Measurements from ENCODE around the gene PCSK1N. TPM values are rescaled to one million over a fixed set of nuclear protein-coding genes. Genes with fewer than 3 reads are reported as not detected.
"Not testable (repeated sequence)": the region's sequence is repeated elsewhere in the genome, so short reads cannot be mapped to it uniquely, and the experiment has no call there.

Gene PCSK1N
- total RNA-seq, 1 donor from 2014 or later: 74.2 TPM

DNA sequence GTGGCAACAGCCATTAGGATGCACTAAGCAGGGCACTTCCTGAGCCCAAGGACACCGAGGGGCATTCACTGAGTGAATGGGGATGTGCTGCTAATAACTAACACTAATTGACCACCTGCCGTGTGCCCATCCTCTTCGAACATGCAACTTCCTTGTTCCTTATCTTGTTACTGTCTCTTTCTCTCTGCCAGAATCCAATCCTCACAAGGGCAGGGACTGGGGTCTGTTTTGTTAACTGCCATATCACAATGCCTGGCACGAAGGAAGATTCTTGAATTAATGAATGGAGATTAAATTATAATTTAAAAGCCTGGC, 7.8 kb downstream of the PCSK1N start:
- Mint-ChIP-seq H3K36me3 (ENCODE audit: low read depth) (peaks cover 20% of the 10 kb centered on the region), H3K4me3 (ENCODE audit: unreplicated experiment) (no peak overlapping the region), H3K4me1 (ENCODE audit: low read depth) (no peaks in the 10 kb centered on the region), H3K27me3 (ENCODE audit: low read depth) (no peaks in the 10 kb centered on the region), H3K27ac (ENCODE audit: unreplicated experiment) (no peak overlapping the region), H3K9me3 (ENCODE audit: low read depth) (peaks cover 12% of the 10 kb centered on the region)
- no peak for DNase-seq (ENCODE audit: low spot score)
- TF ChIP-seq CTCF (IDR thresholded peaks at IDR 0.05): no peak

GRCh38 chrX:48826876-48827653, 8.3 kb downstream of the PCSK1N start:
- H3K27ac Mint-ChIP-seq (ENCODE audit: unreplicated experiment): no peak overlapping the region
- peaks cover 20% of the 10 kb centered on the region for H3K36me3 Mint-ChIP-seq (ENCODE audit: low read depth)
- DNase-seq (ENCODE audit: low spot score): no peak
- no peak overlapping the region for H3K4me3 Mint-ChIP-seq (ENCODE audit: unreplicated experiment)
- peaks cover 11% of the 10 kb centered on the region for H3K9me3 Mint-ChIP-seq (ENCODE audit: low read depth)
- no peak for TF ChIP-seq CTCF (IDR thresholded peaks at IDR 0.05)
- H3K27me3 Mint-ChIP-seq (ENCODE audit: low read depth): no peaks in the 10 kb centered on the region
- no peaks in the 10 kb centered on the region for H3K4me1 Mint-ChIP-seq (ENCODE audit: low read depth)

DNA sequence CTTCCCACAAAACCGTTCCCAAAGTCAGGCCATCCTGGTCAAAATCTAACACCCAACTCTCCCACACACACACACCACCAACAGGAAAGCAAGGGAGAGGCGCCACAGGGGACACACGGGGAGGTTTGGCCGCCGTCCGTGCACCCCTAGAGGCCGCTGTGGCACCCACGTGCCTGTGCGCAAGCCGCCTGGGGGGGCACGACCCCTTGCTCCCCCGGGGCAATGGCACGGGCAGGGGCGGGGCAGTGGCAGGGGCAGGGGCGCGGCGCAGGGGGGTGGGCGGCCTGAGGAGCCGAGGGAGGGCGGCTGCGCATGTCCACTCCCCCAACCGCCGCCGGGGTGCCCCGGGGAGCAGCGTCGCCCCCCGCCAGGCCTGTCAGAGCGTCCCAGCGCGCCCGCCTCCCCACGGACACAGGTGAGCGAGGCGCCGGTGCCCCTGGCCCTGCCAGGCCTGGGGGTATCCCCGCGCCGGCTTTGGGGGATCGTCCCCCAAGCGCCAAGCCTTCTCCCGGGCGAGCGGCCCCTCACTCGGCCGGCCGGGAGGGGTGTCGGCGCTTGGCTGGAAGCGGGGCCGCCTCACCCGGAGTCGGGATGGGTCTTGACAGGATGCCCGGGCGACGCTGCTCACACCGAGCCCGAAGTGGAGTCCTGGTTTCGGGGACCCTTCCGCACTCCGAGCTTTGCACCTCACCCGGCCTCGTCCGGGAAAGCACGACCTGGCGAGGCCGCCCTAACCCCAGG, 9.1 kb downstream of the PCSK1N start, which contains the start of gene ERAS:
TSS of gene ERAS (plus strand) at position 379 of the 741 bp plus-strand sequence. CDS start 2,611 bp downstream, outside the sequence.
- DNase-seq (ENCODE audit: low spot score): no peak
- Mint-ChIP-seq H3K4me3 (ENCODE audit: unreplicated experiment) (no peak within 1 kb of the TSS), H3K27ac (ENCODE audit: unreplicated experiment) (no peak within 1 kb of the TSS)

DNA sequence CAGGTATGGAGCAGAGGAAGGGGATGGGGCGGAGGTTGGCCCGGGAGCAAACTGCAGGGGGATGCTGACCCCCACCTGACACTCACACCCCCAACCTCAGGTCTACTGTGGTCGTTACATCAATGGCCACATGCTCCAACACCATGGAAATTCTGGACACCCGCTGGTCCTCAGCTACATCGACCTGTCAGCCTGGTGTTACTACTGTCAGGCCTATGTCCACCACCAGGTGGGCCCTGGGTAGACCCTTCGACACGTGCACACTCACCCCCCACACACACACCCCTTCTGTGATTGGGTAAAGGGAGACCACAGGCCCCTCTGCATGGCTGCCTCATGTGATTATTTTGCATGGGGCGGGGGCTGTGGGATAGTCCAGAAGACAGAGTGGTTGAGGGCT, 11.3 kb downstream of the PCSK1N start:
- TF ChIP-seq CTCF (IDR thresholded peaks at IDR 0.05): no peak
- H3K27me3 Mint-ChIP-seq (ENCODE audit: low read depth): no peaks in the 10 kb centered on the region
- H3K27ac Mint-ChIP-seq (ENCODE audit: unreplicated experiment): no peak overlapping the region
- peaks cover 11% of the 10 kb centered on the region for H3K9me3 Mint-ChIP-seq (ENCODE audit: low read depth)
- no peak for DNase-seq (ENCODE audit: low spot score)
- H3K36me3 Mint-ChIP-seq (ENCODE audit: low read depth): peaks cover 22% of the 10 kb centered on the region
- H3K4me1 Mint-ChIP-seq (ENCODE audit: low read depth): no peaks in the 10 kb centered on the region
- no peak overlapping the region for H3K4me3 Mint-ChIP-seq (ENCODE audit: unreplicated experiment)

More for the DNA sequence above, 9.1 kb downstream of the PCSK1N start, which contains the start of gene ERAS:
- Mint-ChIP-seq H3K4me1 (ENCODE audit: low read depth) (no peaks in the 10 kb centered on the region), H3K27me3 (ENCODE audit: low read depth) (no peaks in the 10 kb centered on the region), H3K9me3 (ENCODE audit: low read depth) (peaks cover 11% of the 10 kb centered on the region), H3K36me3 (ENCODE audit: low read depth) (peaks cover 20% of the 10 kb centered on the region)
- no peak for TF ChIP-seq CTCF (IDR thresholded peaks at IDR 0.05)

DNA sequence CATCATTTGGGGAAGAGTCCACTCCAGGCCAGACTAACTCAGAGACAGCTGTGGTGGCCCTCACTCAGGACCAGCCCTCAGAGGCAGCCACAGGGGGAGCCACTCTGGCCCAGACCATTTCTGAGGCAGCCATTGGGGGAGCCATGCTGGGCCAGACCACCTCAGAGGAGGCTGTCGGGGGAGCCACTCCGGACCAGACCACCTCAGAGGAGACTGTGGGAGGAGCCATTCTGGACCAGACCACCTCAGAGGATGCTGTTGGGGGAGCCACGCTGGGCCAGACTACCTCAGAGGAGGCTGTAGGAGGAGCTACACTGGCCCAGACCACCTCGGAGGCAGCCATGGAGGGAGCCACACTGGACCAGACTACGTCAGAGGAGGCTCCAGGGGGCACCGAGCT, 12.4 kb downstream of the PCSK1N start:
- TF ChIP-seq CTCF (IDR thresholded peaks at IDR 0.05): no peak
- Mint-ChIP-seq H3K4me3 (ENCODE audit: unreplicated experiment) (no peak overlapping the region), H3K4me1 (ENCODE audit: low read depth) (no peaks in the 10 kb centered on the region), H3K27me3 (ENCODE audit: low read depth) (no peaks in the 10 kb centered on the region), H3K27ac (ENCODE audit: unreplicated experiment) (no peak overlapping the region), H3K9me3 (ENCODE audit: low read depth) (peaks cover 11% of the 10 kb centered on the region), H3K36me3 (ENCODE audit: low read depth) (peaks cover 22% of the 10 kb centered on the region)
- DNase-seq (ENCODE audit: low spot score): no peak

- not testable (repeated sequence) for H3K27me3 Mint-ChIP-seq (ENCODE audit: low read depth); H3K36me3 Mint-ChIP-seq (ENCODE audit: low read depth); H3K4me3 Mint-ChIP-seq (ENCODE audit: unreplicated experiment); H3K27ac Mint-ChIP-seq (ENCODE audit: unreplicated experiment); H3K4me1 Mint-ChIP-seq (ENCODE audit: low read depth); H3K9me3 Mint-ChIP-seq (ENCODE audit: low read depth); DNase-seq (ENCODE audit: low spot score)
Measured at GRCh38 chrX:48819394-48819793, 16.0 kb downstream of the PCSK1N start.

Measured in chondrocyte (in vitro differentiated cells).